Activated gamma-delta T cell (primary cell): ENCODE data around the gene DLGAP3.

Experiments used
- DNase-seq: peaks from one replicate; lab custom pipeline; 2025; lab: John Stamatoyannopoulos, UW

Gene DLGAP3

DNA sequence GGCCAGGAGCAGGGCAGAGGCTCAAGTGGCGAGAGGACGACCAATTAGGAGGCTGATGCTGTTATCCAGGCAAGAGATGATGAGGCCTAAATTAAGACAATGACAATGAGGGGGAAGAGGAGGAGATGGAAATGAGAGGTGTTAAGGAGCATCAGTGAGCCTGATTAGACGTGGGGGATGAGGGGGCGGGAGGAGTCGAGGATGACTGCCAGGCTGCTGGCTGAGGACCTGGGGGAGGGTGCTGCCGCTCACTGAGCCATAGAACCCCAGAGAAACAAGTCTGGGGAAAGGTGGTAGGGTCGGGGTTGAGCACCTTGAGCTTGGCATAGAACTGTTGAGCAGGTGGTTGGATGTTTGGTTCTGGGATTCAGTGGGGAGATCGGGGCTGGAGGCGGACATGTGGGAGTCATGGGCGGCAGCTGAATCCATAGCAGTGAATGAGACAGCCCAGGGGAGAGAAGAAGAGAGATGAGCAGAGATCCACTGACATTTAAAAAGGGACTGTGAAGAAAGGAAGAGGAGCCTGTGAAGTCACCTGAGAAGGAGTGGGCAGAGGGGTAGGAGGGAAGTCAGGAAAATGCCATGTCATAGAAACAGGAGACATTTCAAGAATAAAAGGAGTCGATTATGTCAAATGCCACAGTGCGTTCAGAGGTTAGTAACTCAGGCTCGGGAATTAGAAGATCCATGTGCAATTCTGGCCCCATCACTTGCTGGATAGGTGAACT lies 28.5 kb downstream of the DLGAP3 start:
- DNase-seq, result no peak

DNA sequence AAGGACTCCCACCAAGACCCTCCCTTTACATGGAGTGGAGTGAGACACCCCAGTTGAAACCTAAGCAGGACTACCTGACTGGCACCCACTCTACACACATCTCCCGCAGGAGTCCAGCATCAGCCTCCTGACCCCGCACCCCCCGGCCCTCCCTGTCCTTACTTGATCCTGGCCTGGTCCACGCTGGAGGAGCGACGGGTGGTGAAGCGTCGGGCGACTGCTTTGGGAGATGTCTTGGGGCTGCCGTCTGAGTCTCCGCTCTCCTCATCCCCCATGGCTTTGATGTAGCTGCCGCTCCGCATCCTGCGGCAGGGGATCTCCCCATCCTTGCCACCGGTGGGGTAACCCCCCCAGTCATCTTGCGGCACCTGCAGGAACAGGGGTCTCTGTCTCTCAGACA lies 29.5 kb downstream of the DLGAP3 start:
- DNase-seq, result no peak

GRCh38 chr1:34899471-34899870 lies 30.0 kb downstream of the DLGAP3 start:
- no peak for DNase-seq

DNA sequence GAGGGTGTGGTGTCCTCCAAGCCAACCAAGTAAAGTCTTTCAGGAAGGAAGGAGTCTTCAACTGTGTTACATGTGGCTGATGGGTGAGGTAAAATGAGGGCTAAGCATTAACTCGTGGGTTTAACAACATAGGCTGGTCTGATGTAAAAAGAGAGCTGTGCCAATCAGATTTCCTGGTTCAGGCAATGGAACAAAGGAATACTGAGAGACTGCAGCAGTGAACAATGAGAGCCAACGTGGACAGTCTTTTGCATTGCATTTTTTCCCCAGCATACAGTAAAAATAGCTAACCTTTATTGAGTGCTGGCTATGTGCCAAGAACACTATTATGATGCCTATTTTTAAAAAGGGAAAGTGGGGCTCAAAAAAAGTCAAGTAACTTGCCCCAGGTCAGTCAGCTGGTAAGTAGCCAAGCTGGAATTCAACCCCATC lies 31.1 kb downstream of the DLGAP3 start:
- DNase-seq, result no peak

DNA sequence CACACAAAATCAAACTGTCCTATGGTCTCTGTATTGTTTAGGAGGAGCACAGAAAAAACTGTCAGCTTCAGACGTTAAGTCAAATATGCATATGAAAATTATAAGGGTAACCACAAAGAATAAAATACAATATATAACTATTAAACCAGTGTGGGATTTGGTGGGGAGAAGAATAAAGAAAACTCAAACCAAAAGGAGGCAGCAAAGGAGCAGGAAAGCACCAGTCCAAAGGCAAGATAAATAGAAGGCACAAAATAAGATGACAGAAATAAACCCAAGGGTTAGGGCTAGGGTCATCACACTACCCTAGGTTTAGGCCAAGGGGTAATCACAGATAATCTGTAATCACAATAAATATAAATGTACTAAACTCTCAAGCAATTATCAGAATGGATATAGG lies 32.8 kb downstream of the DLGAP3 start:
- DNase-seq, result no peak

GRCh38 chr1:34889705-34890104 lies 39.7 kb downstream of the DLGAP3 start:
- DNase-seq, result no peak

GRCh38 chr1:34887593-34887992 lies 41.9 kb downstream of the DLGAP3 start:
- DNase-seq, result no peak

DNA sequence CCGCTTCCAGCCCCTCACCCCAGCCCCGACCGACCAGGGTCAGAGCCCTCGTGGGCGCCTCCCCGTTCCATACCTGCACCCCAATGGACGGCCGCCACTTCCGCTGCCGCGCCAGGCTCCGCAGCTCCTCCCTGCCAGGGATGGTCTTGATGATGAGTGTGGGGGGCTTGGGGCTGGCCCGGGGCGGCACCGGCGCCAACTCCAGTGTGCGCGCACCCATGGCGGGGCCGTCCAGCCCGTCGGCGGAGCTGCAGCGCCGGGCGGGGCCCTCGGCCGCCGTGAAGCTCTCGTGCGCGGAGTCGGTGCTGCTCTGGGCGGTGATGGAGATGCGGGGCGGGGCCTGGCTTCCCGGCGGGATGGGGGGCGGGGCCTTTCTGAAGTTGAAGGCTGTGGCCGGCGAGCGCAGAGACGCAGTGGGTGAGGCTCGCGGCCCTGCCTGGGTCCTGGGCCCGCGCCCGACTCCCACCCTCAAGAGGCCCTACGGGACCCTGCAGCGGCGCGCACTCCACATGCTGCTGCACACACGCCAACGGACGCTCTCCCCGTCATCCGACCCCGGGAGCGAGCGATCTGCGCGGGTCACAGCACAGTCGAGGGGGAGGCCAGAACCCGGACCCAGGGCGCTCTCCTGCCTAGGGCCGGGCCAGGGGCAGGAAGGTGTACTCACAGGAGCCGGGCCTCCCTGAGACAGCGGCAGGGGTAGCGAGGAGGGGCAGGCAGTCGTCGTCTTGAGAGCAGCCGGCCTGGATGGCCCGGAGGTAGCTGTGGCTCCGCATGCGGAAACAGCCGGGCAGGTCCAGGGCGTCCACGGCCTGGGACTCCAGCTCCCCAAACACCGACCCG lies 43.8 kb downstream of the DLGAP3 start:
- no peak for DNase-seq

DNA sequence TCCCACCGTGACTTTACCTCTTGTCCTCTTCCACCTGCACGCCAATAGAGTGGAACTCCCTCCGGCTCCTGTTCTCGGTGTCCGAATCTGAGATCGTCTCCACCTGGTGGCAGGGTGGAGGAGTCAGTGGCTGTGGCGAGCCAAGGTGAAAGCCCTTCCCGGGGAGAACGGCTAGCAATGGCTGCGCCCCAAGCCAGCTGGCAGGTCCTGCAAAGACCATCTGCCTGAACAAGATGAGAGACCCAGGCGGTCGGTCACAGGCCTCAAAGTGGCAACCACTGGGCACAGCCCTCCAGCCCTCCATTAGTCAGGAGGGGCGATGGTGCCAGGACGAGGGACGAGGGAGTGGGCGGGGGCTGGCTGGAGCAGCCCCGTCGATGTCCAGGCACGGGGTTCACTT lies 44.5 kb downstream of the DLGAP3 start:
- no peak for DNase-seq

GRCh38 chr1:34884536-34884935 lies 44.9 kb downstream of the DLGAP3 start:
- DNase-seq, result no peak

DNA sequence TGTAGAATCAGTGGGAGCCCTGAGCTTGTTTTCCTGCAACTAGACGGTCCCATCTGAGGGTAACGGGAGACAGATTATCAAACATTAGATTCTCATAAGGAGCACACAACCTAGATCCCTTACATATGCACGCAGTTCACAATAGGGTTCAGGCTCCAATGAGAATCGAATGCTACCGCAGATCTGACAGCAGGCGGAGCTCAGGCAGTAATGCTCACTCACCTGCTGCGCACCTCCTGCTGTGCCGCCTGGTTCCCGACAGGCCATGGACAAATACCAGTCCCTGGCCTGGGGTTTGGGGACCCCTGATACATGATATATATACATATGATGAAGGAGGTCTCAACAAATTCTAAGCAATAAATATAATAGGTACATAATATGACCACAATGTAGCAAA lies 50.2 kb downstream of the DLGAP3 start:
- no peak for DNase-seq

- DNase-seq, result no peak
Measured at GRCh38 chr1:34876406-34876805, 53.0 kb downstream of the DLGAP3 start.

DNA sequence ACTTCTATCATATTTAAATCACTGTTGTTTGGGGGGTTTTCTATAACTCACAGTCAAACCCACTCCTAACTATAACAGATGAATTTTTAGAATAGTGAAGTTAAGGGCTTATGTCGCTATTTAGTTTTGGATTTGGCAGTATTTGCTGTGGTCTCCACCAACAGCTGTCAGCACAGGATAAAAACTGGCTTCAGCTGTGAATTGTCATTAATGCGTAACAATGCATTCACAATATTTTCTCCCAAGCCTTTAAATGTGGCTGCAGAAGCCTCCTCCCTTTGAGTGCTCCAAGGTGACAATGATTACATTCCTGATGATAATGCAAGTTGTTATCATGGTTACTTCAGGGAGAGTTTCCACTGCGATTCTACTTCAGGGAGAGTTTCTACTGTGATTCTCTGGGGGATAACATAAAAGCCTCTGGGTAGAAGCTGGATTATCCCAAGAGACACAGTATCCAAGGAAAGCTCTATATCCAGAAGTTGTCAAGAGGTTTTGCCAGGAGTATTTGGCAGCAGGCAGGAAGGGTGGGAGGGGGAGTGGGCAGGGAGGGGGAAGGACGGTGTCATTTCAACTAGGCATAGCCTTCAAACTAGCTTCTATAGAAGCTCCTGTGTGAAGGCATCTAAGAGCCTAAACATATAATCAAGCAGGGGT lies 55.0 kb downstream of the DLGAP3 start:
- no peak for DNase-seq

GRCh38 chr1:34872133-34872503 lies 57.3 kb downstream of the DLGAP3 start:
- DNase-seq, result no peak

DNA sequence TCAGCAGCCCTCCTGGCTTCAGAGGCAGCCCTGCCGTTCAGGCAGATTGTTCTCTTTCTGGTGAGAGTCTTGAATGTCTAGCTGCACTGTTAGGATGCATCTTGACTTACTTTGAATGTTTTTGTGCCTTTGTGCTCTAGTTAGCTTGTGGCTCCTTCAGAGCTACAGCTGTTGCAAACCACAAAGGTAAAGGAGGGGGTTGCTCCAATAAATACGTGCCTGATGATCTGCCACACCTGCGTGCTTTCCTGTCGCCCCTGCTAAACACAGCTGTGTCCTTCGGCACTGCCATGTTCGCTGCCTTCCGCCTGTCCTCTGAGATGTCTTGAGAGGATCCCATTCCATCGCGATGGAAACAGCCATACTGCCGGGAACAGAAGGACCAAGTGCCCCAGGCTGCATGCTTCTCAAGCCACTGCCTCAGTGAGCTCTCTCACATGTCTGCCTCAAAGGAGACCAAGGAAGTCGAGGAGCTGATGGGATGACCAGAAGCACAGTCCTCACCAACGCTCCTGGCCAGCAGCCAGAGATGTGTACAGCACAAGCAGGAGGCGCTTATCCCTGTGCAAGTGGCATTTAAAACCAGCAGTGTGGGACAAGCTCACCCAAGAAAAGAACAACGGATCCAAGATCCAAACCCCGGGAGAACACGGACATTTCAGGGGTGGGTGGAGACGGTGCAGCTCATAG lies 57.9 kb downstream of the DLGAP3 start:
- no peak for DNase-seq

- no peak for DNase-seq
Measured at GRCh38 chr1:34870395-34870794, 59.1 kb downstream of the DLGAP3 start.

DNA sequence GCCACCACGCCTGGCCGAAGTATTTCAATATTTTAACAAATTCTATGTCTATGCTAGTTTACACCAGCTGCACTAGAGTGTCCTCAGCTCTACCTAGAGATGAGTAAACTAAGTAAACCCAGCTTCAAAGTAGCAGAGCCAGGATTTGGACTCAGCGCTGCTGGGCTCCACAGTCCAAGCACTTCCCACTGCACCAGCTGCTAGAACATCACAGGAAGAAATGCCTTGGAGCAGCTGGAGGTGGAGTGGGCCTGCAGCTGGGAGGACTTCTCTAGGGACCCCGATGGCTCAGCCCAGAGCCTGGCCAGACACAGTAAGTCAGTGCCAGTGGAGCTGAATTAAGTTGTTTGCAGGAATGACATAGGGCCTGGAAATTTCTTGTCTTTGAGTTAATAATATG lies 59.7 kb downstream of the DLGAP3 start:
- no peak for DNase-seq

GRCh38 chr1:34868230-34869049 lies 61.0 kb downstream of the DLGAP3 start:
- no peak for DNase-seq

DNA sequence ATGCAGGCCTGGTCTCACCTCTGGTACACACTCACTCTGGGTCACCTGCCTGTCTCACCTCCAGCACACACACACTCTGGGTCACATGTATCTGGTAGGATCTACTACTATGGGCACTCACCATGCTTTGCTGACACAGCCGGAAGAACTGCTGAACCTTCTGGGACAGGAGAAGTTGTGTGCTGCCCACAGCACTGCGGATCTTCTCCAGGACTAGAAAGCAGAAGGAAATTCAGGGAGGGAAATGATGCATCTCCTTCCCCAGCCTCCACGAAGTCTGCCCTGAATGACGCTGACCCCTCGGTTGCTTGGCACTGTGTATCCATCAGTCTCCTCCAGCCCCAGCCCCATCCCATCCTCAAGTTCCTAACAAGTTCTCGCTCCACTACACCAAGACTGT lies 62.0 kb downstream of the DLGAP3 start:
- DNase-seq, result no peak

DNA sequence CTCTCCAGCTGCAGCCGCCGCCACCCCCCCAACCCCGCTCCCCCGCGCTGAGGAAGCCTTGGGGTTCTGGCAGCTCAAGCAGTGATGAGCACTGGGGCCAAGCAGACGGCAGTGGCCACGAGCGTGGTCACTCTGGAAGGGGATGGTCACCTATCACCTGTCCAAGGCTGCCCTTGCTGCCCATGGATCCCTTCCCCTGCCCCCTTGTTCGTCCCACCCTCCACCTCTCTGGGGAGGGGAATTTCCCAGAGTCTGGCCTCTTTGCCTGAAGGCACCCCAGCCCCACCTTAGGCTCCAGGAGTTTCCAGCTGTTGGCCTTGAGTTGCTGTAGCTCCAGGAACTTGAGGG lies 62.7 kb downstream of the DLGAP3 start:
- no peak for DNase-seq

- DNase-seq, result peak; percentile 85
Measured at GRCh38 chr1:34865981-34866761, 63.3 kb downstream of the DLGAP3 start.
